GM19035 (cell line): Measurements from ENCODE around the gene STXBP4.

Experiments
- ATAC-seq: cut with Tn5 transposase; IDR thresholded peaks from one replicate; pipeline ENCODE4 v1.9.1; 2021; ENCODE audit not compliant: unreplicated experiment

The STXBP4 gene

GRCh38 chr17:54969658-54970572, 1.4 kb downstream of the STXBP4 start:
- no peak for ATAC-seq

GRCh38 chr17:54971147-54971546, 2.6 kb downstream of the STXBP4 start:
- ATAC-seq, result no peak

- no peak for ATAC-seq
These were observed 3.3 kb downstream of the STXBP4 start for GRCh38 chr17:54971901-54972300.

GRCh38 chr17:54972406-54973138, 4.0 kb downstream of the STXBP4 start:
- ATAC-seq, result no peak

- ATAC-seq, result no peak
These were observed 6.2 kb downstream of the STXBP4 start for GRCh38 chr17:54974759-54975158.

GRCh38 chr17:54976316-54976715, 7.8 kb downstream of the STXBP4 start:
- ATAC-seq, result no peak

GRCh38 chr17:54977744-54978143, 9.2 kb downstream of the STXBP4 start:
- ATAC-seq, result no peak

GRCh38 chr17:54979657-54980056, 11.1 kb downstream of the STXBP4 start:
- ATAC-seq, result no peak

- ATAC-seq, result no peak
These were observed 11.8 kb downstream of the STXBP4 start for GRCh38 chr17:54980375-54980774.

GRCh38 chr17:54982399-54982798, 13.8 kb downstream of the STXBP4 start:
- no peak for ATAC-seq

- no peak for ATAC-seq
These were observed 14.7 kb downstream of the STXBP4 start for GRCh38 chr17:54983260-54983659.

GRCh38 chr17:54985476-54985875, 16.9 kb downstream of the STXBP4 start:
- ATAC-seq, result no peak

GRCh38 chr17:54990118-54990517, 21.6 kb downstream of the STXBP4 start:
- ATAC-seq, result no peak

GRCh38 chr17:54991567-54991966, 23.0 kb downstream of the STXBP4 start:
- no peak for ATAC-seq

GRCh38 chr17:54992797-54993639, 24.5 kb downstream of the STXBP4 start:
- peak; percentile 69 for ATAC-seq

- ATAC-seq, result no peak
These were observed 27.9 kb downstream of the STXBP4 start for GRCh38 chr17:54996441-54996840.

- no peak for ATAC-seq
These were observed 33.9 kb downstream of the STXBP4 start for GRCh38 chr17:55002458-55002857.

- ATAC-seq, result no peak
These were observed 35.9 kb downstream of the STXBP4 start for GRCh38 chr17:55004484-55004883.

GRCh38 chr17:55005520-55005919, 37.0 kb downstream of the STXBP4 start:
- ATAC-seq, result no peak

GRCh38 chr17:55023626-55024025, 55.1 kb downstream of the STXBP4 start:
- no peak for ATAC-seq

- ATAC-seq, result peak; percentile 99
These were observed 69.3 kb downstream of the STXBP4 start for GRCh38 chr17:55037828-55038227.
